GM12878 (cell line): ENCODE results near the gene PPIE.

Source experiments
- ASH2L ChIP-seq: fragments of 300-600, 200-600 bp; sonication (generic); IDR thresholded peaks from 2 replicates; pipeline ENCODE4 v1.6.1; 2017; ENCODE audit warnings: low read depth, mild to moderate bottlenecking, borderline replicate concordance
- ATF3 ChIP-seq: IDR thresholded peaks from 2 replicates; pipeline ENCODE4 v1.6.1; 2011; ENCODE audit warnings: low read depth, mild to moderate bottlenecking, low read length, moderate library complexity, borderline replicate concordance; ENCODE audit errors: extremely low read depth
- CREB1 ChIP-seq: IDR thresholded peaks from 2 replicates; pipeline ENCODE4 v1.6.1; 2012; ENCODE audit warnings: low read depth, mild to moderate bottlenecking, inconsistent platforms
- CTCF ChIP-seq, 3 experiments: IDR thresholded peaks in 2 of 3; conservative IDR thresholded peaks in 1 of 3; 2 replicates each; pipeline ENCODE4 v1.5.1; 2011; ENCODE audit warnings: low read depth in 3 of 3, low read length in 3 of 3, mild to moderate bottlenecking in 3 of 3, control low read depth in 2 of 3, moderate library complexity in 2 of 3, inconsistent platforms in 1 of 3, mixed read lengths in 1 of 3; ENCODE audit not compliant: control insufficient read depth in 2 of 3, insufficient read depth in 1 of 3; ENCODE audit errors: extremely low read depth in 1 of 3
- EED ChIP-seq: sonication (generic); IDR thresholded peaks from 2 replicates; pipeline ENCODE4 v1.6.1; 2016; ENCODE audit warnings: antibody characterized with exemption, low read depth
- EP300 ChIP-seq, 2 experiments: fragments of 150-350 bp in 1 of 2; IDR thresholded peaks; 2 replicates each; pipeline ENCODE4 v1.6.1; 2011 to 2012; ENCODE audit warnings: low read depth in 2 of 2, low read length in 2 of 2, borderline replicate concordance in 1 of 2, improper control_type of control experiment in 1 of 2, inconsistent platforms in 1 of 2; ENCODE audit not compliant: control insufficient read depth in 1 of 2
- MEF2A ChIP-seq: IDR thresholded peaks from 2 replicates; pipeline ENCODE4 v1.6.1; 2011; ENCODE audit warnings: low read depth, mild to moderate bottlenecking, low read length, moderate library complexity; ENCODE audit not compliant: insufficient read depth
- POLR2A ChIP-seq: IDR thresholded peaks from 2 replicates; pipeline ENCODE4 v1.6.1; 2011; ENCODE audit warnings: low read depth, mild to moderate bottlenecking, low read length
- YY1 ChIP-seq: IDR thresholded peaks from 2 replicates; pipeline ENCODE4 v1.6.1; 2011; ENCODE audit warnings: low read depth, mild to moderate bottlenecking, low read length
- ZNF24 ChIP-seq: fragments of 450-650 bp; IDR thresholded peaks from 2 replicates; pipeline ENCODE4 v1.6.1; 2017; ENCODE audit warnings: antibody characterized with exemption, mild to moderate bottlenecking

- TF ChIP-seq EP300 (IDR thresholded peaks at IDR 0.05; ENCODE audit: borderline replicate concordance in 1 of 2, control insufficient read depth in 1 of 2, low read depth in 2 of 2, low read length in 2 of 2): no peak
- no peak for TF ChIP-seq CTCF (IDR thresholded peaks at IDR 0.05 in 2 of 3, conservative IDR thresholded peaks at IDR 0.05 in 1 of 3; ENCODE audit: control insufficient read depth in 2 of 3, extremely low read depth in 1 of 3, insufficient read depth in 1 of 3, low read depth in 3 of 3, low read length in 3 of 3)
- no peak for TF ChIP-seq MEF2A
- TF ChIP-seq ATF3: no peak
- TF ChIP-seq EED: no peak
- no peak for TF ChIP-seq ASH2L
- TF ChIP-seq POLR2A: no peak
- no peak for TF ChIP-seq ZNF24
- TF ChIP-seq YY1: no peak
- no peak for TF ChIP-seq CREB1
Observed at GRCh38 chr1:39690225-39690624, 48.5 kb upstream of the PPIE start.
